Endothelial cell of hepatic sinusoid (primary cell): ENCODE data around the gene GATAD2B.
"Not testable (repeated sequence)": the region's sequence is repeated elsewhere in the genome, so short reads cannot be mapped to it uniquely, and the experiment has no call there.

Source experiments
- in situ Hi-C: cut with HindIII; loops from 2 replicates; pipeline ENCODE4 v1.10.0; 2017; ENCODE audit warnings: low sequenced_read_pairs

Gene GATAD2B

DNA sequence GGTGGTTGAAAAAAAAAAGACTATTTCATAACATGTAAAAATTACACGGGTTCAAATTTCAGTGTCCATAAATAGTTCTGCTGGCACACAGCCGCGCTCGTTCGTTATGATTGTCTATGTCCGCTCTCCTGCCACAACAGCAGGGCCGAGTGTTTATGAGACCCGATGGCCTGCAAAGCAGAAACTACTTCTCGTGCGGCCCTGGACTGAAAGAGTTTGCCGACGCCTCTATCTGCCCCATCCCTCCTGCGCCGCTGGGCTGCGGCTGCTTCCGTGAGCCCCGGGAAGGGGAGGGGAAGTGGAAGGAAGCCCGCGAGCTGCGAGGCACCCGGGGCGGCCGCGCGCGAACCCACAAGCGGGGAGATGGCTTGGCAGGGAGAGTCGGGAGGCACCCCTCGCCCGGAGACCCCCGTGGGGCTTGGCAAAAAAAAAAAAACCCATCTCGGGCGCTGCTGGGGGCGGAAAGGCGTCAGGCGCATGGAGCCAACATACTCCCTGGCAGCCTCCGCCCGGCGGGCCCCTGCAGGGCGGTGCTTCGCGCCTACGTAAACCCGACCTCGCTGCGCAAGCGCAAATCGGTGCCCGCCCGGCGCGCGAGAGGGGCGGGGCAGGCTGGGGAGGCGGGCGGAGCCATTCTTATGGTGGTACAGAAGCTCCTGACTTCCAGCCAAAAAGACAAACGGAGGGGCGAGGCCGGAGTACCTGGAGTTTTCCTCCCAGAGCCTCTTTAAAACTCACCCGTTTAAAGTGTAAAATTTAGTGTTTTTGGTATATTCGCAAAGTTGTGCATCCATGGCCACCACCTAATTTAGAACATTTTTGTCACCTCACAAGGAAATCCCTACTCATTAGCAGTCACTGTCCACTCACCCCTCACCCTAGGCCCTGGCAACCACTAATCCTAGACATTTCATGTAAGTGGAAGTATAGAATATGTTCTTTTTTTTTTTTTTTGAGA is 139.3 kb downstream of the GATAD2B start:
- in situ Hi-C loops = no loop called here

DNA sequence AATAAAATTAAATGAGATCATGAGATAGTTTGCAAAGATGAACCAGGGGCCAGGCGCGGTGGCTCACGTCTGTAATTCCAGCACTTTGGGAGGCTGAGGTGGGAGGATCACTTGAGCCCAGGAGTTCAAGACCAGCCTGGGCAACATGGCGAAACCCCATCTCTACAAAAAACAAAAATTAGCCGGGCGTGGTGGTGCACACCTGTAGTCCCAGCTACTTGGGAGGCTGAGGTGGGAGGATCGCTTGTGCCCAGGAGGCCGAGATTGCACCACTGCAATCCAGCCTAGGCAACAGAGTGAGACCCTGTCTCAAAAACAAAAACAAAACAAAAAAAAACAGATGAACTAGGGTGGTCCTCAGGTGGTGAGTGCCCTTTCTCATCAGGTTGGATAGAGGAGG is 140.1 kb downstream of the GATAD2B start:
- in situ Hi-C loops = not testable (repeated sequence)

DNA sequence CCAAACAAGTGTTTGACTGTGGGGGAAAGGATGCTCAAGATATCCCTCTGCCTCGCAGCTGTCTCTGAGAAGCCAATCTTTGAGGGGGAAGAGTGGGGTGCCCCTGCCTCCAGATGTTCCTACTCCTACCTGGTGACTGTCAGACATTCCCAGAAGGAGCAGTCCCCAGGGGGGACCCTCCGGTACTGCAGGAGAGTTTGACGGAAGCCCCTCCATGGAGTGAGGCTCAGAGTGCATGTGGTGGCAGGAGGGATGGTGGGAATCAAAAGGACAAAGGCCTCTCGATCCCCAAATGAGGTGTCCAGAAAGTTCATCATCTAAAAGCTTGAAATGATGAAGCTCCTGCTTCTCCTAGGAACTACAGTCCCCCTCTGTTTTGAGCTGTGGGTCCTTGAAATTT is 142.2 kb downstream of the GATAD2B start:
- in situ Hi-C loops = no loop called here

DNA sequence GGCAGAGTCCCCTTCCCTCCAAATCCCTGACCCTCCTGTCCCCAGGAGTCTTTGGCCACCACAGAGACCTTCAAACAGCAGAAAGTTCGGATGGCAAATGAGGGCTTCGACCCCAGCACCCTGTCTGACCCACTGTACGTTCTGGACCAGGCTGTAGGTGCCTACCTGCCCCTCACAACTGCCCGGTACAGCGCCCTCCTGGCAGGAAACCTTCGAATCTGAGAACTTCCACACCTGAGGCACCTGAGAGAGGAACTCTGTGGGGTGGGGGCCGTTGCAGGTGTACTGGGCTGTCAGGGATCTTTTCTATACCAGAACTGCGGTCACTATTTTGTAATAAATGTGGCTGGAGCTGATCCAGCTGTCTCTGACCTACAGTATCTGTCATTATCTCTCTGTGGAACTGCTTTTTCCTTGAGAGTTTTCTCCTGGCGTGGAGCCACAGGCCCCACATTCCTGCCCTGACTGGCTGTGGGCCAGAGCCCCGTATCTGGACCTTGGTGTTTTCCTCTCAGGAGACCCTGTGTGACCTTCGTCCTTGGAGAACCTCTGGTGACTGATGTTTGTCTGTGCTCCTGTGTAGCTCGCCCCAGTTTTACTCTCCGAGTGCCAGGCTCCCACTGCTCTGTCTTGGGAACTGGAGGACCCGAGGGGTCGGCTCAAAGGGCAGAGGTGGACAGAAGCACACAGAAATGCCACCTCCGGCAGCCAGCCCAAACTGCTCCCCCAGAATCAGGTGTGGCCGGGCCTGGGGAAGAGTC is 142.8 kb downstream of the GATAD2B start:
- in situ Hi-C loops = no loop called here

DNA sequence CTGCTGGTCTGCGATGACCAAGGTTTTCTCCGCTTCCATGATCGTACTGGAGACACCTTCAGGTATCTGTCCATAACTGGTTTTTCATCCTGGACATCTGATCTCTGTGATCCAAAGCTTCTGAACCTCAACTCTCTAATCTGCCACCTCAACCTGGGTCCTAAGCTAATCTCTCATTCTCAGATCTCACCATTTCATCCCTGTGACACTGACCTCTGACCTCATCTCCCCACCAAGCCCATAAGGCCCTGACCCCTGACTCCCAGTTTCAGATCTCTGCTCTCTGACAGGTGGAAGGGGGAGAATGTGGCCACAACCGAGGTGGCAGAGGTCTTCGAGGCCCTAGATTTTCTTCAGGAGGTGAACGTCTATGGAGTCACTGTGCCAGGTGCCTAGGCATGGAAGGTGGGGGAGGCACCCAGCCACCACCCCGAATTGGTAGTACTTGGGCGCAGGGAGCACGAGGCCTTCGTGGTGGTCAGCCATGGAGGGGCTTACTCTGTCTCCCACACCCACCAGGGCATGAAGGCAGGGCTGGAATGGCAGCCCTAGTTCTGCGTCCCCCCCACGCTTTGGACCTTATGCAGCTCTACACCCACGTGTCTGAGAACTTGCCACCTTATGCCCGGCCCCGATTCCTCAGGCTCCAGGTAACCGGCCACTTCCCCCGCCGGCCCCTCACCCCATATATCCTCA is 143.8 kb downstream of the GATAD2B start:
- in situ Hi-C loops = no loop called here

DNA sequence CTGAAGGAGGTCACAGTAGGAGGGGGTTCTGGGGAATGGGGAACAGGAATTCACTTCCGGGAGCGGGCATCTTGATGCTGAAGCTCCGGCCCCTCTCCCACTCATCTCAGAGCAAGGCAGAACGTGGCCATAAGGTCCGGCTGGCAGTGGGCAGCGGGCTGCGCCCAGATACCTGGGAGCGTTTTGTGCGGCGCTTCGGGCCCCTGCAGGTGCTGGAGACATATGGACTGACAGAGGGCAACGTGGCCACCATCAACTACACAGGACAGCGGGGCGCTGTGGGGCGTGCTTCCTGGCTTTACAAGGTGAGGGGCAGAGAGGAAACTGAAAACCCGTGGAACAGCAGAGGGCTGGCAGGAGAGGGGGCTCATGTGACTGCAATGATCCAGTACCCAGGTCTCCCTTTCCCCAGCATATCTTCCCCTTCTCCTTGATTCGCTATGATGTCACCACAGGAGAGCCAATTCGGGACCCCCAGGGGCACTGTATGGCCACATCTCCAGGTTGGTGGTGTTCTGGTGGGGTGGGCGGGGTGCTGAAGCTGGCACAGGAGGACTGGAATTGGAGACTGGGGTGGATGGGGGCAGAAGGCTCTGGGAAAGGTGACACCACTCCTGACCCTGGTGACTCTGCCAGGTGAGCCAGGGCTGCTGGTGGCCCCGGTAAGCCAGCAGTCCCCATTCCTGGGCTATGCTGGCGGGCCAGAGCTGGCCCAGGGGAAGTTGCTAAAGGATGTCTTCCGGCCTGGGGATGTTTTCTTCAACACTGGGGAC is 144.5 kb downstream of the GATAD2B start:
- in situ Hi-C loops = no loop called here

DNA sequence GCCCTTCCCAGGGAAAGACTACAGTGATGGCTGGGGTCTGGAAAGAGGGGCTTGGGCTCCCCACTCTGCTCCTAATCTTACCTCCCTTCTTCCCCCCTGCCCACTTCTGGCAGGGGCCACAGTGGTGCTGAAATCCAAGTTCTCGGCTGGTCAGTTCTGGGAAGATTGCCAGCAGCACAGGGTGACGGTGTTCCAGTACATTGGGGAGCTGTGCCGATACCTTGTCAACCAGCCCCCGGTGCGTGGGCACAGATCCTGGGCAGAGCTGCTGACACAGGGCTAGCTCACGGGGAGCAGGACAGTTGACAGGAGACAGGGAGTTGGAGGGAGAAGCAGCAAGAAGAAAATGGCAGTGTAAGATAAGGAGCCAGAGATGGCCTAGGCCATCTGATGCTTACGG is 145.1 kb downstream of the GATAD2B start:
- in situ Hi-C loops = no loop called here

DNA sequence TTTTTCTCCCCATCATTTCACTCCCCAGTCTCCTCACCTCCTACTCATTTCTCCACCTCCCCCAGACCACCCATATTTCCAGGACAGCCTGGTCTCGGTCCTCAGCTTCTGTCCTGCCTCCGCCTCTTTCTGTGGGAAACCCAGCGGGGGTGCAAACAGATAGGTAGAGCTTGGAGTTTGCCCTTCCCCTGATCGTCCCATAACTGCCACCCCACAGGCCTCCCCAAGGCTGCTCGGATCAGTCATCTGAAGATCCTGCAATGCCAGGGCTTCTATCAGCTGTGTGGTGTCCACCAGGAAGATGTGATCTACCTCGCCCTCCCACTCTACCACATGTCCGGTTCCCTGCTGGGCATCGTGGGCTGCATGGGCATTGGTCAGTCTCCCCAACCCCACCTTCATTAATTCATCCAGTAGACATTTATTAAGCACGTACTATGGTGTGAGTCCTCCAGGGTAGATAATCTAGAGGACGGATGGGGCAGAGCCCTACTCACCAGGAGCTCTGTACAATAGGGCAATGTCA is 145.9 kb downstream of the GATAD2B start:
- in situ Hi-C loops = no loop called here

DNA sequence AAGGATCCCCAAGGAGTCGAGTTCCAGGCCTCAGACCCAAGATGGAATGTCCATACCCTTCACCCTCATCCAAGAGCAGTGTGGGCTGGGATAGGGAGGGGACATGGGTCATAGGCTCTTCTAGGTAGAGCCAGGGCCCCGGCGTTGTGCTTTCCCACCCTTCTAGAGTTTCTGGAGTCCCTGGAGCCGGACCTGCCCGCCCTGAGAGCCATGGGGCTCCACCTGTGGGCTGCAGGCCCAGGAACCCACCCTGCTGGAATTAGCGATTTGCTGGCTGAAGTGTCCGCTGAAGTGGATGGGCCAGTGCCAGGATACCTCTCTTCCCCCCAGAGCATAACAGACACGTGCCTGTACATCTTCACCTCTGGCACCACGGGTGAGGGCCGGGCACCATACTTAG is 146.4 kb downstream of the GATAD2B start:
- in situ Hi-C loops = no loop called here

DNA sequence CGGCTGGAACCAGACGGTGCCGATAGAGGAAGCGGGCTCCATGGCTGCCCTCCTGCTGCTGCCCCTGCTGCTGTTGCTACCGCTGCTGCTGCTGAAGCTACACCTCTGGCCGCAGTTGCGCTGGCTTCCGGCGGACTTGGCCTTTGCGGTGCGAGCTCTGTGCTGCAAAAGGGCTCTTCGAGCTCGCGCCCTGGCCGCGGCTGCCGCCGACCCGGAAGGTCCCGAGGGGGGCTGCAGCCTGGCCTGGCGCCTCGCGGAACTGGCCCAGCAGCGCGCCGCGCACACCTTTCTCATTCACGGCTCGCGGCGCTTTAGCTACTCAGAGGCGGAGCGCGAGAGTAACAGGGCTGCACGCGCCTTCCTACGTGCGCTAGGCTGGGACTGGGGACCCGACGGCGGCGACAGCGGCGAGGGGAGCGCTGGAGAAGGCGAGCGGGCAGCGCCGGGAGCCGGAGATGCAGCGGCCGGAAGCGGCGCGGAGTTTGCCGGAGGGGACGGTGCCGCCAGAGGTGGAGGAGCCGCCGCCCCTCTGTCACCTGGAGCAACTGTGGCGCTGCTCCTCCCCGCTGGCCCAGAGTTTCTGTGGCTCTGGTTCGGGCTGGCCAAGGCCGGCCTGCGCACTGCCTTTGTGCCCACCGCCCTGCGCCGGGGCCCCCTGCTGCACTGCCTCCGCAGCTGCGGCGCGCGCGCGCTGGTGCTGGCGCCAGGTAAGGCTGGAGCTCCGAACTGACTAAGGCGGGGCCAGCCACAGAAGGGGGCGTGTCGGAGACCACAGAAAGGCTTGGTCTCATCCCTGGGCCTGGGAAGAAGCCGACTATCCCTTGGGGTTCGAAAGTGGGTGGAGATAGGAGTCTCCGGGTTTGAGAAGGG is 147.1 kb downstream of the GATAD2B start:
- in situ Hi-C loops = no loop called here

DNA sequence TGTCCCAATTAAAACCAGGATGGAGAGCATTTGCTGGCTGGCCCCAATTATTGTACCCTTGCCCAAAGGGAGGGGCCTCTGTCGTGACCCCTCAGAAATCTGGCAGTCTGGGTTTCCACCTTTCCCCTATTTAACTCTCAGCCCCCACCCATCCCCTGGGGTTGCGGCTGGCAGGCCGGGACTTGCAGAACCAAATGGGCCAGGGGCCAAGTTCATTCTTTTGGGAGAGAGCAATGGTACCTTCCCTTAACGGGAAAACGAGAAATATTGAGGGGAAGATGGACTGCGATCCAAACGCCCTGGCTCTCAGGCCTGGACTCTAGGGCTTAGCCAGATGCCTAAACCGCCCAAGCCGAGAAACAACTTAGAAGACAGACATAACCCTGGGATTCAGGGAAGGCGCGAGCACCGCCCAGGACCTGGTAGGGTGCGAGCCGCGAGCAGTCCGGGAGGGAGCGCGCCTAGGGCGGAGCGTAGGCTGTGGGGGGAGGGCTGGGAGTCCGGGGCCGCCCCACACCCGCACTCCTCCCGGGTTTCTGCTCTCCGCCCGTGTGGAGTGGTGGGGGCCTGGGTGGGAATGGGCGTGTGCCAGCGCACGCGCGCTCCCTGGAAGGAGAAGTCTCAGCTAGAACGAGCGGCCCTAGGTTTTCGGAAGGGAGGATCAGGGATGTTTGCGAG is 147.9 kb downstream of the GATAD2B start, which contains the start of gene SLC27A3:
Gene SLC27A3, plus strand, starts transcription at position 628 of the 678 bp plus-strand sequence. CDS start 91 bp downstream, outside the sequence.
- in situ Hi-C loops = loop anchor here (25.0 kb wide), 1 partner anchor 413 kb away; the partner anchor contains the start of gene S100A9

DNA sequence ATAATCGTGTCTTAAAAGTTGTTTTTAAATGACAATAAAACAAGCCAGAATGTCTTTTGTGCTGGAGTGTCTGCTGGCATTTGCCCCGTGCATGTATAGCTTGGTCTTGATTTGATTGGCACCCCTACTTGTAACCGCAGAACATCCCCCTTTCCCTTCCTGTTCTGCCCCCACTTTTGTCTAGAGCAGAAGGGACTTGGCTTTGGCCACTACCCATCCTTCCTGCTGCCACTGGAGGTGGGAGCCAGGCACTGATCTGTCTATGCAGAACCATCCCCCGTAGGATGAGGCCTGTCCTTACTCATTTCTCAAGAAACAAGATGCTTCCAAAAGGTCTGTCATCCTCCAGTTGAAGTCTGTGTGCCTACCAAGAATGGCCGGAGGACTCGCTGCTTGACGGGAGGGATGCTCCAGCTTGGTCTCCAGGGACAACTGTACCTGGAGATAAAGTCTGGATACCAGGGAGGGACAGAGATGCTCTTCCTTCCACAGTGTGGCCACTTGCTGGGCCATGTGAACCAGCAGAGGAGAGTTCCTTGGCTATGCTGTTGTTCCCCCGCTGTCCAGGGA is 148.7 kb downstream of the GATAD2B start:
- in situ Hi-C loops = loop anchor here (25.0 kb wide), 1 partner anchor 412 kb away; the partner anchor contains the start of gene S100A9

DNA sequence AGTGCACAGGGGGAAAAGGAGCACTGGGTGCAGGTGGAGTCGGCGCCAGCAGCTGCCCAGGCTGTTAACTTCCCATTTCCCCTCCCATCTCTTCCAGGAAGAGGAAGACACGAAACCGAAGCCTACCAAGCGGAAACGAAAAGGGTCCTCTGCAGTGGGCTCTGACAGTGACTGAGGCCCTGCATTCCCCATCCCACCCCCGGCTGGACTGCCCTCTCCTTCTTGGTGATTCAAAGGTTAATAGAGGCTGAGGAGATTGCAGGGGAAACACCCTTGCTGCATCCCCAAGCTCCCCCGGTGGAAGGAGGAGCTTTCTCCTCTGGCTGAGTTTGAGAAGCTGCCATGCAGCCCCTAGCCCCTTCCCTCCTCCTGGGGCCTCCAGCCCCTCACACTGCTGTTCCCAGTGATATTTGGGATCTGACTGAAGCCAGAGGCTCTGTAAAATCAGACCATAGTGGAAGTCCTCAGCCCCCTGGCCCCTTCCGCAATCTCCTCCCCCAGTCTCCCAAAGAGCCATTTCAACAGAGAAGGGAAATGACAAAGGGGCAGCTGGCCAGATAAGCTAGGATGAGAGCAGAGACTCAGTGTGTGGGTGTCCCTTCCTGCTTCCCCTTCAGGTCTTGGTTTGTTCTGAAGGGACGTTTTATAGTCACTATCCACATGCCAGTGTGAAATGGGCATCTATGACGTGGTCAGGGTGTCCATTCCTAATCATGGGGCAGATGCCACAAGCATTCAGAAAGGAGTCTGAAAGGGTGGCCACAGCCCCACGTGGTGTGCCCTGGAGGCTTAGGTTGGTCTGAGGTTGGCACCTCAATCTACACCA is 149.5 kb downstream of the GATAD2B start:
- in situ Hi-C loops = loop anchor here (25.0 kb wide), 1 partner anchor 411 kb away; the partner anchor contains the start of gene S100A9

DNA sequence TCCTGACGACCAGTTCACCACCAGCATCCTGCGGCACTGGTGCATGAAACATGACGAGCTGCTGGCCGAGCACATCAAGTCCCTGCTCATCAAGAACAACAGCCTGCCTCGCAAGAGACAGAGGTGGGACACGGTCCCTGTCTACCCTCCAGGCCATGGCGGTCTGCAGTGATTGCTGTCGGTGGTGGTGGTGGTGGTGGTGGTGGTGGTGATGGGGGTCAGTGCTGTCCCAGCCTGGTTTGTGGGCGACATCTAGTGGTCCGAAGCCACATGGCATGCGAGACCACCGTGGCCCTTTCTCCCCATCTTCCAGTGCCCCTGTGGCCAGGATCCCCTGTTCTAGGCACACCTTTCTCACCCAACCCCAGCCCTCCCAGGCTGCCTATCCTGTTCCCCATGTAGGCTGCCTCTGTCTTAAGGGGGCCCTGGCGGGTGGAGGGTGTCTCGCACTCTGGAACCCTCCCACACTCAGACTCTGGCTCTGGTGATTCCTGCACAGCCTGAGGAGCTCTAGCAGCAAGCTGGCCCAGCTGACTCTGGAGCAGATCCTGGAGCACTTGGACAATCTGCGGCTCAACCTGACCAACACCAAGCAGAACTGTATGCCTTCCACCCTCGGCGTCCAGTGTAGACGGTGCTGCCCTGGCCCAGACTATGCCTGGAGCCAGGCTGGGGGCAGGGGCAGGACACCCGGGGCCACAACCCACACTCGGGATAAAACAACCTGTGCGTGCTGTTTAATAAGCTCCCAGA is 150.8 kb downstream of the GATAD2B start:
- in situ Hi-C loops = loop anchor here (25.0 kb wide), 1 partner anchor 410 kb away; the partner anchor contains the start of gene S100A9

DNA sequence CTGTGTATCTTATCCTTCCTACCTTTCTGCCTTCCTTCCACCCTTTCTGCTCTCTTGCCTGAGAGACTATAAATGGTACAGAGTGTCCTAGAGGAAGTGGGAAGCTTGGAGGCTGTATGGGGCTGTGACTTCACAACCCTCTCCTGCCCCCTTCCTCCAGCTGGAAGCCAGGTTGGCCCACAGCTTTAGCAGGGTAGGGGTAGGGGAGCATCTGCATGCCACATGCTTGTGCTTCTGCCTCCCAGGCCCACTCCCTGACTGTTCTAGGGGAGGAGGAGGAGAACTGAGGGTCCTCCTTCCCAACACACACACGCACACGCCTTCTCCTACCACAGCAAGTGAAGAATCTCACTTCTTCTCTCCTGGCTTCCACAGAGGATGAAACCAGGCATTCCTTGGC is 151.5 kb downstream of the GATAD2B start:
- in situ Hi-C loops = loop anchor here (25.0 kb wide), 1 partner anchor 409 kb away; the partner anchor contains the start of gene S100A9

DNA sequence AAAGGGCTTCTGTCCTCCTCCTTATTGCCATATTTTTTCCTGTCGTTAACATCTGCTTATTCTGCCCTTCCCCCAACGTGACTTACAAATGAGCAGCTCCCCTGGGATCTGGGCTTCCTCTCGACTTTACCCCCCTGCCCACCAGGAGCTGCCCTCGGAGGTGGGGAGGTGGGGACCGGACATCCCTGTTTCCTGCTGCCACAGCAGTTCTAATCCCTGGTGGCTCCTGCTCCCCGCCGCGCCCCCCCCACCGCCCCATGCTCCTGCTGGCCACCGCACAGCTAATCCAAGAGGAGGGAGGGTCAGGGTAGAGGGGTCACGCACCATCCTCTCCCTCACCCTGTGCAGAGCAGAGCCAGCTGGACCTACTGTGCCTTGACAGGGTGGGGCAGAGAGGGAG is 152.0 kb downstream of the GATAD2B start:
- in situ Hi-C loops = loop anchor here (25.0 kb wide), 1 partner anchor 408 kb away; the partner anchor contains the start of gene S100A9
